HepG2 (cell line): ENCODE results near the gene TMEM217. TPM values are rescaled to one million over a fixed set of nuclear protein-coding genes. Genes with fewer than 3 reads are reported as not detected.

Source experiments
- FOXO1 ChIP-seq: sonication (generic); formaldehyde crosslinking; IDR thresholded peaks from 2 replicates; pipeline ENCODE4 v1.4.0; 2020; ENCODE audit warnings: missing genetic modification reagents
- HOXA9 ChIP-seq: sonication (generic); formaldehyde crosslinking; IDR thresholded peaks from 2 replicates; pipeline ENCODE4 v1.8.1; 2022; ENCODE audit warnings: missing genetic modification reagents, mild to moderate bottlenecking, moderate library complexity, borderline replicate concordance
- PHF20 ChIP-seq: sonication (generic); formaldehyde crosslinking; IDR thresholded peaks from 2 replicates; pipeline ENCODE4 v1.5.0; 2020; ENCODE audit warnings: mild to moderate bottlenecking, missing genetic modification reagents
- RFX5 ChIP-seq: IDR thresholded peaks from 2 replicates; pipeline ENCODE4 v1.6.1; 2011; ENCODE audit warnings: low read depth, low read length, improper control_type of control experiment
- RFXAP ChIP-seq: sonication (generic); formaldehyde crosslinking; IDR thresholded peaks from 2 replicates; pipeline ENCODE4 v1.4.0; 2020; ENCODE audit warnings: missing genetic modification reagents, borderline replicate concordance
- RORA ChIP-seq: sonication (generic); formaldehyde crosslinking; IDR thresholded peaks from 2 replicates; pipeline ENCODE4 v1.5.0; 2020; ENCODE audit warnings: mild to moderate bottlenecking, missing genetic modification reagents, moderate library complexity
- SALL2 ChIP-seq: sonication (generic); formaldehyde crosslinking; IDR thresholded peaks from 2 replicates; pipeline ENCODE4 v1.8.1; 2023; ENCODE audit warnings: mild to moderate bottlenecking, missing genetic modification reagents, inconsistent platforms
- SATB2 ChIP-seq: sonication (generic); formaldehyde crosslinking; IDR thresholded peaks from 2 replicates; pipeline ENCODE4 v1.5.0; 2020; ENCODE audit warnings: missing genetic modification reagents
- ZBTB40 ChIP-seq, 2 experiments: fragments of 450-650 bp in 1 of 2; sonication (generic) in 1 of 2; formaldehyde crosslinking in 1 of 2; IDR thresholded peaks; 2 replicates each; pipeline versions ENCODE4 v1.6.1 to v1.8.0; 2016 to 2022; ENCODE audit warnings: antibody characterized with exemption in 1 of 2, mild to moderate bottlenecking in 1 of 2, missing genetic modification reagents in 1 of 2
- ZNF598 ChIP-seq: sonication (generic); formaldehyde crosslinking; IDR thresholded peaks from 2 replicates; pipeline ENCODE4 v1.5.1; 2020; ENCODE audit warnings: mild to moderate bottlenecking, missing genetic modification reagents, borderline replicate concordance
- ZNF737 ChIP-seq: sonication (generic); formaldehyde crosslinking; IDR thresholded peaks from 2 replicates; pipeline ENCODE4 v1.5.0; 2020; ENCODE audit warnings: missing genetic modification reagents, mild to moderate bottlenecking, borderline replicate concordance
- polyA plus RNA-seq, 8 experiments: library from polyadenylated mRNA; depleted of rRNA in 3 of 8; stranded (reverse) in 7 of 8; unstranded in 1 of 8; fragments of >200 nt; fragmentation: Illumina TruSeq in 4 of 8; extraction: Trizol in 4 of 8; gene quantifications; 2 replicates each; pipeline versions ENCODE4 v1.2.1 to v1.2.3, GENCODE V29; 2011 to 2016; ENCODE audit warnings: low read depth in 4 of 8, missing spikeins in 1 of 8, mixed read lengths in 1 of 8; ENCODE audit not compliant: insufficient read depth in 1 of 8
- total RNA-seq, 5 experiments: library from RNA; depleted of rRNA; stranded (reverse); fragments of >200 nt; fragmentation: Illumina TruSeq; extraction: Trizol; gene quantifications; 2 replicates each; pipeline ENCODE4 v1.2.3, GENCODE V29; 2016; ENCODE audit warnings: low read depth in 1 of 5
- TF ChIP-seq, protein P1 (sequence below): sonication (generic); formaldehyde crosslinking; IDR thresholded peaks from 2 replicates; pipeline ENCODE4 v1.5.1; 2020; ENCODE audit warnings: missing genetic modification reagents, mild to moderate bottlenecking, borderline replicate concordance
- TF ChIP-seq, protein P2 (sequence below): sonication (generic); formaldehyde crosslinking; conservative IDR thresholded peaks from 2 replicates; pipeline ENCODE4 v1.4.0; 2020; ENCODE audit warnings: missing genetic modification reagents
- TF ChIP-seq, protein P3 (sequence below): sonication (generic); formaldehyde crosslinking; IDR thresholded peaks from 2 replicates; pipeline ENCODE4 v1.9.0; 2022; ENCODE audit warnings: low read depth, missing genetic modification reagents

TMEM217 gene
- total and polyA plus RNA-seq, 2 of the 13 experiments (the other 11 are each of a cell fraction or from before 2014, with no cell fraction given) = 2.3 to 3.4 TPM

DNA sequence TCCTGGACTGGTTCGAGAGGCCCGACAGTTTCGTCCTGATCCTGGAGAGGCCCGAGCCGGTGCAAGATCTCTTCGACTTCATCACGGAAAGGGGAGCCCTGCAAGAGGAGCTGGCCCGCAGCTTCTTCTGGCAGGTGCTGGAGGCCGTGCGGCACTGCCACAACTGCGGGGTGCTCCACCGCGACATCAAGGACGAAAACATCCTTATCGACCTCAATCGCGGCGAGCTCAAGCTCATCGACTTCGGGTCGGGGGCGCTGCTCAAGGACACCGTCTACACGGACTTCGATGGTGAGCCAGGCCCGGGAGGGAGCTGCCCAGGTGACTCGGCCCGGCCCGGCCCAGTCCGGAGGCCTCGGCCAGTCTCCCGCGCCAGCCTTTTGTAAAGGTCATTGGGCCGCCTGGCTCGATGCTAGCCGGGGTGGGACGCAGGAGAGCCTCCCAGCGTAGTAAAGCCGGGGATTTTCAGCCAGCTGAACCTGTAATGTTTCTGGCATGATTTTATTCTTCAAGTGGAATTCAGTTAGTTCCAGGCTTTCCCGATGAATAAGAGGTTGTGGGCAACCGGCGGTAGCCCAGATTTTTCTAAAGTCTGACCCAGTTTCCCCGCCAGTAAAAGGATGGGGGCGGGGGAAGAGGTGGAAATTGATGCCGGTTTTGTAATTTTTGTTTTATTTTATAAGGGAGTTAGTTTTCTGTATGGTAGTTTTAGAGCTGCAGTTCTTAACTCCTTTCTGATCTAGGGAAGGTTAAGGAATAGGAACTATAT lies 86.6 kb downstream of the TMEM217 start (continued):
- TF ChIP-seq SALL2 (CRISPR knock-in tag) = peak; percentile 23; the same call in 1 of the 2 replicates
- TF ChIP-seq, protein P1, sequence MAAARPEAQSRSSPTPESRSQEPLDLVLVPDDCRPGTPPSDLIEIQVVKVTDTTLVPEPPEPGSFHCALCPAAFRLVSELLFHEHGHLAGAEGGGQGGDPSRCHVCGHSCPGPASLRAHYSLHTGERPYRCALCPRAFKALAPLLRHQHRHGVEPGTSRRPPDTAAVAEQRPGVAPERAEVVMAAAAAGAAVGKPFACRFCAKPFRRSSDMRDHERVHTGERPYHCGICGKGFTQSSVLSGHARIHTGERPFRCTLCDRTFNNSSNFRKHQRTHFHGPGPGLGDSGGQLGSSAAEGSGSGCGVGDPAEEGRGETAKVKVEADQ (CRISPR knock-in tag) = no peak
- TF ChIP-seq ZBTB40 (IDR thresholded peaks at IDR 0.05) = no peak
- TF ChIP-seq ZBTB40 (CRISPR knock-in tag; IDR thresholded peaks at IDR 0.05) = peak; percentile 17; the same call in 1 of the 2 replicates
- no peak for TF ChIP-seq HOXA9
- peak; percentile 48; the same call in 1 of the 2 replicates for TF ChIP-seq SATB2 (CRISPR knock-in tag)
- TF ChIP-seq FOXO1 (CRISPR knock-in tag) = 0 out of 2 replicates have a peak, but pooled peaks have one; percentile 34
- TF ChIP-seq PHF20 (CRISPR knock-in tag) = peak; percentile 54; the same call in 1 of the 2 replicates
- TF ChIP-seq ZNF737 (CRISPR knock-in tag) = peak; percentile 61; the same call in 1 of the 2 replicates
- peak; percentile 77; the same call in 1 of the 2 replicates for TF ChIP-seq RORA
- TF ChIP-seq RFX5 = no peak
- TF ChIP-seq, protein P2, sequence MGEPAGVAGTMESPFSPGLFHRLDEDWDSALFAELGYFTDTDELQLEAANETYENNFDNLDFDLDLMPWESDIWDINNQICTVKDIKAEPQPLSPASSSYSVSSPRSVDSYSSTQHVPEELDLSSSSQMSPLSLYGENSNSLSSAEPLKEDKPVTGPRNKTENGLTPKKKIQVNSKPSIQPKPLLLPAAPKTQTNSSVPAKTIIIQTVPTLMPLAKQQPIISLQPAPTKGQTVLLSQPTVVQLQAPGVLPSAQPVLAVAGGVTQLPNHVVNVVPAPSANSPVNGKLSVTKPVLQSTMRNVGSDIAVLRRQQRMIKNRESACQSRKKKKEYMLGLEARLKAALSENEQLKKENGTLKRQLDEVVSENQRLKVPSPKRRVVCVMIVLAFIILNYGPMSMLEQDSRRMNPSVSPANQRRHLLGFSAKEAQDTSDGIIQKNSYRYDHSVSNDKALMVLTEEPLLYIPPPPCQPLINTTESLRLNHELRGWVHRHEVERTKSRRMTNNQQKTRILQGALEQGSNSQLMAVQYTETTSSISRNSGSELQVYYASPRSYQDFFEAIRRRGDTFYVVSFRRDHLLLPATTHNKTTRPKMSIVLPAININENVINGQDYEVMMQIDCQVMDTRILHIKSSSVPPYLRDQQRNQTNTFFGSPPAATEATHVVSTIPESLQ = no peak
- TF ChIP-seq, protein P3, sequence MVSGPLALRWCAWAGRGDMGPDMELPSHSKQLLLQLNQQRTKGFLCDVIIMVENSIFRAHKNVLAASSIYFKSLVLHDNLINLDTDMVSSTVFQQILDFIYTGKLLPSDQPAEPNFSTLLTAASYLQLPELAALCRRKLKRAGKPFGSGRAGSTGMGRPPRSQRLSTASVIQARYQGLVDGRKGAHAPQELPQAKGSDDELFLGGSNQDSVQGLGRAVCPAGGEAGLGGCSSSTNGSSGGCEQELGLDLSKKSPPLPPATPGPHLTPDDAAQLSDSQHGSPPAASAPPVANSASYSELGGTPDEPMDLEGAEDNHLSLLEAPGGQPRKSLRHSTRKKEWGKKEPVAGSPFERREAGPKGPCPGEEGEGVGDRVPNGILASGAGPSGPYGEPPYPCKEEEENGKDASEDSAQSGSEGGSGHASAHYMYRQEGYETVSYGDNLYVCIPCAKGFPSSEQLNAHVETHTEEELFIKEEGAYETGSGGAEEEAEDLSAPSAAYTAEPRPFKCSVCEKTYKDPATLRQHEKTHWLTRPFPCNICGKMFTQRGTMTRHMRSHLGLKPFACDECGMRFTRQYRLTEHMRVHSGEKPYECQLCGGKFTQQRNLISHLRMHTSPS = no peak
- 0 out of 2 replicates have a peak, but pooled peaks have one; percentile 56 for TF ChIP-seq ZNF598 (CRISPR knock-in tag)
- no peak; the same call in 1 of the 2 replicates for TF ChIP-seq RFXAP (CRISPR knock-in tag)
